ENCODE measurements around the gene CD47. TPM values are rescaled to one million over a fixed set of nuclear protein-coding genes. Genes with fewer than 3 reads are reported as not detected.
A peak's percentile ranks its signal among the peaks of the same experiment; 100 is the strongest.

The CD47 gene
- total RNA-seq, 1 donor = 212 TPM

DNA sequence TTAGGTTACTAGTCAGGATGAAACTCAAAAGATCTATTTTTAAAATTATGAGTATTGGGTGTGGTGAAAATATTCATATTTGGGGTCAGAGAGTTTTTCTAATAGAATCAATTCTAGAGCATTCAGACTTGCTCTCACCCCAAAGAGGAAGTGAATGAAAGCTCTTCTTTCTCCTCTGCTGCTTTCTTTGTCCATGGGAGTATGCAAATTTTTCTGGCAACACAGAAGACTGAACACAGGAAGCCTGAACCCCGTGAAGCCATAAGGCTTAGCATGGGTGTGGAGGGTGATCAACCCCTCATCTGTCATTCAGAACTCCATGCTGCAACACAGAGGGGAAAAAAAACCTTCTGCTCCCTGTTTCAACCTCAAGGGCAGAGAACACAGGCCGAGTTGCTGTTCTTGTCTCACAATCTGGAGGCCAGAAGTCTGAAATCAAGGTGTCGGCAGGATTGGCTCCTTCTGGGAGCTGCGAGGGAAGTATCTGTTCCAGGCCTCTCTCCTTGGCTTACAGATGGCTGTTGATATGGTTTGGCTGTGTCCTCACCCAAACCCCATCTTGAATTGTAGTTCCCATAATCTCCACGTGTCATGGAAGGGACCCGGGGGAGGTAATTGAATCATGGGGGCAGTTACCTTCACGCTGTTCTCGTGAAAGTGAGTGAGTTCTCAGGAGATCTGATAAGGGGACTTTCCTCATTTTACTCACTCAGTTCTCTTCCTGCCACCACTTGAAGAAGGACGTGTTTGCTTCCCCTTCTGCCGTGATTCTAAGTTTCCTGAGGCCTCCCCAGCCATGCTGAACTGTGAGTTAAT lies 33.7 kb upstream of the CD47 start:
- Histone ChIP-seq H3K9me3 (ENCODE audit: low read depth, low read length) (no peaks in the 10 kb centered on the region), H3K27me3 (ENCODE audit: insufficient read depth, low read length) (no peaks in the 10 kb centered on the region), H3K4me3 (ENCODE audit: low read length) (peak overlapping the region; percentile 33), H3K4me1 (ENCODE audit: insufficient read depth, low read length) (peaks cover 79% of the 10 kb centered on the region)

DNA sequence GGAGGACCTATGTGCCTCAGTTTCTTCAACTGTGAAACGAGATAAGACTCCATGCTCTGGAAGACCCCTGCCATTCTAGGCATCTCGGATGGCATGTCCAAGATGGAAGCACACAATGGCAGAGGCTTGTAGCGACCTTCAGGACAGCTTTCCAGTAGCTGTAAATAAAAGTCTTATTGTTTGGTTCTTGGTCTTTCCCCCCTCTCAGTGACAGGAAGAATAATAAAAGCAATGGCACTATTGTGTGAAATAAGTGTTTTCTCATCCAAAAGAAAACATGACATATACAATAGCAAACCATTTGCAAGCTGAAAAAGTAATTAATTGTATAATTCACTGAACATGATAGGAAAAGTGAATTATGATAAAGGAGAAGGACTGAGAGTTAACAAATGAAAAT lies 32.5 kb upstream of the CD47 start:
- no peaks in the 10 kb centered on the region for H3K27me3 ChIP-seq (ENCODE audit: insufficient read depth, low read length)
- H3K9me3 ChIP-seq (ENCODE audit: low read depth, low read length) = no peaks in the 10 kb centered on the region
- no peak overlapping the region for H3K4me3 ChIP-seq (ENCODE audit: low read length)
- H3K4me1 ChIP-seq (ENCODE audit: insufficient read depth, low read length) = peaks cover 69% of the 10 kb centered on the region

DNA sequence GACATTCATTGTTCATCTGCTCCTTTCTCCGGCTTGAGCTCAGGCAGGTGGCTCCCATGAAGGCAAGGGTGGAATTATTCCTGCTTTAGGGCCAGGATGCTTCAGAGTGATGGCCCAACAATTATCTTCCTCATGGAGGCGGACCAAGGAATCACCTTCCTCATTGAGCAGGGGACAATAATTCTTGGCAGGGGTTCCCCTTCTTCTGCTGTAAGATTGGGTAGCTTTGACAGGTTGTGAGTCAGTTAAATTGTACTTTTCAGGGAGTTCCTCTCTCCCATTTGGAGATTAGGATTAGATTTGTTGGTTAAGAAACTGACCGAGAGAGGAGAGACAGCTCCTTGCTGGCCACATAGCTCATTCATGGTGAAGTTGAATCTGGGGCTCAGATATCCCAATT lies 31.4 kb upstream of the CD47 start:
- H3K4me3 ChIP-seq (ENCODE audit: low read length) = no peak overlapping the region
- H3K9me3 ChIP-seq (ENCODE audit: low read depth, low read length) = no peaks in the 10 kb centered on the region
- peaks cover 60% of the 10 kb centered on the region for H3K4me1 ChIP-seq (ENCODE audit: insufficient read depth, low read length)
- H3K27me3 ChIP-seq (ENCODE audit: insufficient read depth, low read length) = no peaks in the 10 kb centered on the region

DNA sequence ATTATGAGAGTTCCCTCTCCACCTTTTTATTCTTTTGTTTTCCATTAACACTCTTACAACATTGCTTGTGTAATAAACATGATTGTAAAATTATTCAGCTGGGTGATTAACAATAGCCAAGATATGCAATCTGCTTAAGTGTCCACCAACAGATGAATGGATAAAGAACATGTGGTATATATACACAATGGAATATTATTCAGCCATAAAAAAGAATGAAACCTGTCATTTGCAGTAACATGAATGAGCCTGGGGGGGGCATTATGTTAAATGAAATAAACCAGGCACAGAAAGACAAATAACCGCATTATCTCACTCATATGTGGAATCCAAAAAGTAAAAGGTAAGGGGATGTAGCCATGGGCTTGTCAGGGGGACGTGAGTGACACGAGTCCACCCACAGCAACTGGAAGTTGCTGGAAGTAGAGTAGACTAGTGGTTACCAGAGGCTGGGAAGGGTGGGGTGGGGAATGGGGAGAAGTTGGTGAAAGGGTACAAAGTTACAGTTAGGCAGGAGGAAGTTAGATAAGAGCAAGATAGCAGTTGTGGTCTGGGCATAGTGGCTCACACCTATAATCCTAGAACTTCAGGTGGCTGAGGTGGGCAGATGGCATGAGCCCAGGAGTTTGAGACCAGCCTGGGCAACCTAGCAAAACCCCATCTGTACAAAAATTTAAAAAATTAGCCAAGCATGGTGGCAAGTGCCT lies 28.7 kb upstream of the CD47 start:
- no peaks in the 10 kb centered on the region for H3K27me3 ChIP-seq (ENCODE audit: insufficient read depth, low read length)
- peaks cover 34% of the 10 kb centered on the region for H3K4me1 ChIP-seq (ENCODE audit: insufficient read depth, low read length)
- H3K9me3 ChIP-seq (ENCODE audit: low read depth, low read length) = no peaks in the 10 kb centered on the region
- no peak overlapping the region for H3K4me3 ChIP-seq (ENCODE audit: low read length)

DNA sequence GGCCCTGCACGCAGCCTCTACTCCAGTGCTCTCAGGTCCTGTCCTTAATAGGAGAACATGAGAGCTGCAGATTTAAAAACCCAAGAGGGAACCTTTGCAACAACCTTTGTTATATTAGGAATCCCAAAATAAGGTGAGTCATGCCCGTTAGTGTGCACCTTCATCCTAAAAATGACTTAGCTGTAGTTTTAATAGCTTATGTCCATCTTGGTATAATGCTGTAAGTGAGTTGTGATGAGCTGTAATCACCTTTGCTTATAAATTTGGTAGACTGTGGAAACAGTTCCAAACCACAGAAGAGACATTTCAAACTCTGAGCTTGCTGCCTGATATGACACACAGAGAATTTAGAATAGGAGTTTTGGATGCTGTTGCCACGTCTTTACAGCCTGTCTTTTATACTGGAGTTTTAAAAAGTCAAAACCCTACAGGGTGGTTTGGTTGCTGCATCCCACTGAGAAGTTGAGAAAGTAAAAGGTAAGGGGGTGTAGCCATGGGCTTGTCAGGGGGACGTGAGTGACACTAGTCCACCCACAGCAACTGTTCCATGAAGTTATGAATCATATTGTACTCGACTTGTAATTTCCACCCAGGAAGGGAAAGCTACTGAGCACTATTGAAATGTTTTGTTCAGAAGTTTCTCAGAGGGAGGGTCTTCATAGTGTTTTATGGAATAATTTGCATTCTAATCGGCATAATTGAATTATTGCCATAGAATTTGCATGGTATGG lies 27.4 kb upstream of the CD47 start:
- Histone ChIP-seq H3K4me1 (ENCODE audit: insufficient read depth, low read length) (peaks cover 24% of the 10 kb centered on the region), H3K4me3 (ENCODE audit: low read length) (no peak overlapping the region), H3K27me3 (ENCODE audit: insufficient read depth, low read length) (no peaks in the 10 kb centered on the region), H3K9me3 (ENCODE audit: low read depth, low read length) (no peaks in the 10 kb centered on the region)

DNA sequence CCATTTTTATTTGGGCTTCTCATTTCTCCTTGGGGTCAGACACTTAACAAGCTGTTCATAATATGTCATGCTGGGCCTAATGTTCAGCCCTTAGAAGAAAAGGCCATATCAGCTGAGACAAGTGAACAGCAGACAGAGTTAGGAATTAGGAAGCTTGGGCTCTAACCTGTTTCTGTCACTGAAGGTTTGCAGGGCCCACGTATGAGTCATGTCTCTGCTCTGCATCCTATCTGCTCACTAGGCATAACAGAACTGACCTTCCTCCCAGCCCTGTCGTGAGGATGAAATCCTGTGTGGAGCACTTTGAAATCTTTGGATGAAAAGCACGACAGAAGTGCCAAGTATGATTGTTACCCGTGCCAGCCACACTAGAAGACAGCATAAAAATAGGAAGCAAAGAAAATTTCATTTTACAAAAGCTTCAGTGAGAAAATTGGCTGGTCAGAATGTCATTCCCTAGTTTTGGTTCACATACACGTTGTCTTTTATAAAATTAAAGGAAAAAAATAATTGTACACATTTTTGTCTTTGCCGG lies 26.5 kb upstream of the CD47 start:
- Histone ChIP-seq H3K4me1 (ENCODE audit: insufficient read depth, low read length) (peaks cover 16% of the 10 kb centered on the region), H3K27me3 (ENCODE audit: insufficient read depth, low read length) (no peaks in the 10 kb centered on the region), H3K4me3 (ENCODE audit: low read length) (no peak overlapping the region)

DNA sequence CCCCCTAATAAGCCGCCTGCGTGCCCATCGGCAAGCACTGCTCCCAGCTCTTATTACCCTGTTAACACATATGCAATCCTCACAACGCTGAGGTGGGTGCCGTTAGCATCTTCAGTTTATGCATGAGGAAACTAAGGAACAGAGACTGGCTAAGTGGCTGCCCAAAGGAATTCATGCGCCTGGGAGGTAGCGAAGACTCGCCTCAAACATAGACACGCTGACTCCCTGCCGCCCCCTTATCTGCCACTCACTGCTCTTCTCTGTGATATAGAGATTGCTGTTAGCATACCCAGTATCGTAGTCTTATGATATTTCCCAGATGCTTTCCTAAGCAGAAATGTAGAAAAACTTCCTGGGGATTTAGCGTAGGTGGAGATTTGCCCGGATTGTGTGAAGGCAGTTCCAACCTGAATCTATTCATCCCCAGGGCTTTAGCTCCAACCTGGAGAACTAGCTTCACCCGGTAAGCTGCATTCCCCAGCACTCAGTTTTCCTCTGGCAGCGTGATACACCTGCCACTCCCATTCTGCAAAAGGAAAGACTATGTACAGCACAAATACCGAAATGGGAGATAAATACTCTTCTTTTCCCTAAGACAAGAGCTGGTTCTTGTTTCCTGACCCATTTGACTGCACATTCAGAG lies 23.7 kb upstream of the CD47 start:
- Histone ChIP-seq H3K27me3 (ENCODE audit: insufficient read depth, low read length) (no peaks in the 10 kb centered on the region), H3K9me3 (ENCODE audit: low read depth, low read length) (no peaks in the 10 kb centered on the region), H3K4me1 (ENCODE audit: insufficient read depth, low read length) (peaks cover under 1% of the 10 kb centered on the region), H3K4me3 (ENCODE audit: low read length) (no peak overlapping the region)

More for the DNA sequence above, 26.5 kb upstream of the CD47 start:
- no peaks in the 10 kb centered on the region for H3K9me3 ChIP-seq (ENCODE audit: low read depth, low read length)

DNA sequence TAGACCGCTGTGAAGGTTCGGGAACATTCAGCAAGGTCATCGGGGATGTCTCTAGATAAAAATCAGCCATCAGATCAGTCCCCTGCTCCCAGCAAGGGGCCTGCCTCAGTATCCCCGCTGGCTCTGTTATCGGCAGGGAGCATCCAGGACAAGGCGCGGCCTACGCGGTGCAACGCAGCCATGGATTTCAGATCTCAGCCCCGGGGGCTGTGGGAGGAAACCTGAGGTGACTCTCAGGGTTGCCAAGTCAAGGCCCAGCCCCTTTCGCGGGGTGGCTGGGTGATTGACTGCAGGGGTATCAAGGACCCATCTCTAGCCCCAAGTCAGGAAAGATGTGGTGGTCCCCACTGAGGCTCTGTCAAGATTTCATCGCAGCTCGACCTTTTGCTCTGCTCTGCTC lies 23.1 kb upstream of the CD47 start:
- no peaks in the 10 kb centered on the region for H3K4me1 ChIP-seq (ENCODE audit: insufficient read depth, low read length)
- no peaks in the 10 kb centered on the region for H3K9me3 ChIP-seq (ENCODE audit: low read depth, low read length)
- H3K27me3 ChIP-seq (ENCODE audit: insufficient read depth, low read length) = no peaks in the 10 kb centered on the region
- no peak overlapping the region for H3K4me3 ChIP-seq (ENCODE audit: low read length)

DNA sequence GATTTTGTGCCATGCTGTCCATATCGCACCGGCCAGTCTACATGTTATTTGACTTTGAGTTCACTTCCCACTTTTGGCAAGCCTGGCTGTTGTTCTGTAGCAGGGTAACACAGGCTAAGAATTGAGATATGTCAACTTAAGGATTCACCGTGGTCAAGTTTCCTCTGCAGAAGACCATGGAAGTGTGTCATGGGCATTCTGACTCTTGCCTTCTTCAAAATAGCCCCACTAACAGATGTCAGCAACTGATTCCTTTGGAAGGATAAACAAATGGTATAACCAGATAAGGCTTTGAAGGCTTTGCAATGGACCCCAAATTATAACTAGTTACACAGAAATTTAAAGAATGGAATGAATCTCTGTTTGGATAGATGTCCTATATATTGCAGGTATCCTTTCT lies 20.1 kb upstream of the CD47 start:
- H3K4me1 ChIP-seq (ENCODE audit: insufficient read depth, low read length) = no peaks in the 10 kb centered on the region
- H3K9me3 ChIP-seq (ENCODE audit: low read depth, low read length) = no peaks in the 10 kb centered on the region
- H3K4me3 ChIP-seq (ENCODE audit: low read length) = no peak overlapping the region
- no peaks in the 10 kb centered on the region for H3K27me3 ChIP-seq (ENCODE audit: insufficient read depth, low read length)

DNA sequence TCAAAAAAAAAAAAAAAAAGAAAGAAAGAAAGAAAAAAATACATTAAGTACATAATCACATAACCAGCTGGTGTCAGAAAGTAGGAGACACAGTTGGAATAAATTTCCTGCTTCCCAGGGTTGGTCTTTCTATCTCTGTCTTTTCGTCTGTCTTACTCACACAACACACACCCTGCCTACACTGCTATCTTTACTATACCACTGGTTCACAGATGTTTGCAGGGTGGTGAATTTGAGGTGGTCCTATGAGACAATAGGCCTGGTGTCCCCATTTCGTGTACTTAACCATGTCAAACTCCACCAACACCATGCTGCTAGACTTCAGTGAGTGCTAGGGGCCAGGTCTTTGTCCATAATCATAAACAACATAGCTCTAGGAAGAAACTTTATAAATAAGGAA lies 17.6 kb upstream of the CD47 start:
- Histone ChIP-seq H3K9me3 (ENCODE audit: low read depth, low read length) (no peaks in the 10 kb centered on the region), H3K4me1 (ENCODE audit: insufficient read depth, low read length) (peaks cover 2% of the 10 kb centered on the region), H3K4me3 (ENCODE audit: low read length) (no peak overlapping the region), H3K27me3 (ENCODE audit: insufficient read depth, low read length) (no peaks in the 10 kb centered on the region)

DNA sequence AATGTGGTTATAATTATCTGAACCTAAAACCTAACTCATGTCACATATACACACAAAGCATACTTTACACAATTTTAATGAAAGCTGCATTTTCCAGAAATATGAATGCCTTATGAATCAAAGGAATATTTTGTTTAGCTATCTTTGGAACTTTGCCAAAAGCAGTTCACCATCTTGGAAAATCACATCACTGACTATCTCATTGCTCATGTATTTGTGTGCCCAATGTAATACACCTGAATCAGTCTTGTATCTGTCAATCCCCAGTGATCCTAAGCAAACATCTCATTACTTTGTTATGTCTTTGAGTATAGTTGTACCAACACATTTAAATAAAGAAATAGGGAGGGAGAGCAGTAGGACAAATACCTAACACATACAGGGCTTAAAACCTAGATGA lies 15.6 kb upstream of the CD47 start:
- H3K27me3 ChIP-seq (ENCODE audit: insufficient read depth, low read length) = no peaks in the 10 kb centered on the region
- no peaks in the 10 kb centered on the region for H3K9me3 ChIP-seq (ENCODE audit: low read depth, low read length)
- H3K4me1 ChIP-seq (ENCODE audit: insufficient read depth, low read length) = peaks cover 21% of the 10 kb centered on the region
- no peak overlapping the region for H3K4me3 ChIP-seq (ENCODE audit: low read length)

DNA sequence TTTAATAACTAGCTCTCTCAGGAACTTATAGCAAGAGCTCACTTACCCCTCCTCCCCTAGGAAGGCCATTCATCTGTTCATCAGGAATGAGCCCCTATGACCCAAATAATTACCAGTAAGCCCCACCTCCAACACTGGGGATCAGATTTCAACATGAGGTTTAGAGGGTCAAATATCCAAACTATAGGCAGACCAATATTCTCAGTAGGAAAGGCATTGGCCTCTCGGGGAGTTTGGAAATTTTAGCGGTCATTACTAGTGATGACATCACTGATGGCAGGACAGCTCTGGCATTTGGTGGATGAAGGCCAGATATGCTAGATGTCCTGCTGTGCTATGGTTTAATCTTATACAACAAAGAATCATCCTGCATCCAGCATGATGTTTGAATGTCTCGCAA lies 15.2 kb upstream of the CD47 start:
- Histone ChIP-seq H3K4me1 (ENCODE audit: insufficient read depth, low read length) (peaks cover 26% of the 10 kb centered on the region), H3K27me3 (ENCODE audit: insufficient read depth, low read length) (no peaks in the 10 kb centered on the region), H3K9me3 (ENCODE audit: low read depth, low read length) (no peaks in the 10 kb centered on the region), H3K4me3 (ENCODE audit: low read length) (no peak overlapping the region)

DNA sequence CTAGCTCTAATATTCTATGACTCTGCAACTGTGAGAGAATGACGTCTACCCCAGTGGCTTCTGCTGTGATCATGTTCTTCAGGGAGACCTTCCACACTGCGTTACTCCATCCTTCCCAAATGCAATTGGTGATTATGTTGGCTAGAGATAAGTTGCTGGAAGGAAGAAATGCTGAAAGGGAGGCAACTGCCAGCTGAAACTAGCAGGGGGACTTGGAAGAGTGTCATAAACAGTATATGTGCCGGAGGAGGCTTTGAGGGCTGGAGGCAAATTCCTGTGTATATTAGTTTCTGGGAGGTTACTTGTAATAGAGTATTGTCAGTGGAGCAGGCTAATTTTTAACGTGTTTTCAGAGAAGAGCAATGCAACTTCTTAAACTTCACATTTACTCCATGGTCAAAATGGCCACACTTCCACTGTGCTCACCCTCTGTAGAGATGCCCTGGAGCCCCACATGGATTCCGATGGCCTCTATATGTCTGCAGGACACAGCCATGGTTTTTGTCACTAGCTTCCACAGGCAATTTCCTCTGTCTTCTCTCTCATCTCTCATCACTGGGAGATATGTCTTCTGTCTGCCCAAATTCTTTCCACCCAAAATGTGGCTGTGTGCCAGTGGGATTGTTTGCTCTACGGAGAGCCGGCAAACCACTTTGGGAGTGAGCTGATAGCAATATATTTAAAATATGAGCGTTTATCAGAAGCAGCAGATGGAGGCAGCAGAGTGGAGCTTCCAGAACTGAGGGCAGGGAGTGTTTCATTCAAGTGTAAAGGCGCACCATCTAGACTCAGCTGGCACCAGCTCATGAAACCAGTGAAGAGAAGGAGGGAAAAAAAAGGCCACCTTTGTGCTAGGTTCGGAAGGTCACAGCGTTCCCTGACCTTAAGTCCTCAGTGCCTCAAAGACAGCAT lies 13.3 kb upstream of the CD47 start:
- Histone ChIP-seq H3K27me3 (ENCODE audit: insufficient read depth, low read length) (no peaks in the 10 kb centered on the region), H3K4me3 (ENCODE audit: low read length) (no peak overlapping the region), H3K9me3 (ENCODE audit: low read depth, low read length) (no peaks in the 10 kb centered on the region), H3K4me1 (ENCODE audit: insufficient read depth, low read length) (peaks cover 44% of the 10 kb centered on the region)

All from mononuclear cell (primary cell).